Ishikawa (cell line): ENCODE results near the gene GLT6D1.

Experiments used
- CEBPB ChIP-seq: IDR thresholded peaks from 2 replicates; pipeline ENCODE4 v1.6.1; 2012
- CREB1 ChIP-seq: IDR thresholded peaks from 2 replicates; pipeline ENCODE4 v1.6.1; 2012; ENCODE audit warnings: low read depth
- EGR1 ChIP-seq: IDR thresholded peaks from 2 replicates; pipeline ENCODE4 v1.6.1; 2012
- EP300 ChIP-seq: IDR thresholded peaks from 2 replicates; pipeline ENCODE4 v1.6.1; 2012; ENCODE audit warnings: borderline replicate concordance
- FOXM1 ChIP-seq: IDR thresholded peaks from 2 replicates; pipeline ENCODE4 v1.6.1; 2012; ENCODE audit warnings: low read depth, borderline replicate concordance
- NFIC ChIP-seq: IDR thresholded peaks from 2 replicates; pipeline ENCODE4 v1.6.1; 2012
- RAD21 ChIP-seq: IDR thresholded peaks from 2 replicates; pipeline ENCODE4 v1.6.1; 2012; ENCODE audit warnings: low read depth
- TAF1 ChIP-seq: IDR thresholded peaks from 2 replicates; pipeline ENCODE4 v1.6.1; 2012; ENCODE audit warnings: low read depth, mild to moderate bottlenecking
- TCF12 ChIP-seq: IDR thresholded peaks from 2 replicates; pipeline ENCODE4 v1.6.1; 2012; ENCODE audit warnings: low read depth
- TEAD4 ChIP-seq: IDR thresholded peaks from 2 replicates; pipeline ENCODE4 v1.6.1; 2012
- YY1 ChIP-seq: IDR thresholded peaks from 2 replicates; pipeline ENCODE4 v1.6.1; 2012; ENCODE audit warnings: low read depth
- ZBTB7A ChIP-seq: IDR thresholded peaks from 2 replicates; pipeline ENCODE4 v1.6.1; 2012; ENCODE audit warnings: low read depth
- TF ChIP-seq, protein P1 (sequence below): IDR thresholded peaks from 2 replicates; pipeline ENCODE4 v1.6.1; 2012
- TF ChIP-seq, protein P2 (sequence below): IDR thresholded peaks from 2 replicates; pipeline ENCODE4 v1.6.1; 2012; ENCODE audit warnings: low read depth, mild to moderate bottlenecking
- TF ChIP-seq, protein P3 (sequence below): IDR thresholded peaks from 2 replicates; pipeline ENCODE4 v1.6.1; 2012

GLT6D1 gene

DNA sequence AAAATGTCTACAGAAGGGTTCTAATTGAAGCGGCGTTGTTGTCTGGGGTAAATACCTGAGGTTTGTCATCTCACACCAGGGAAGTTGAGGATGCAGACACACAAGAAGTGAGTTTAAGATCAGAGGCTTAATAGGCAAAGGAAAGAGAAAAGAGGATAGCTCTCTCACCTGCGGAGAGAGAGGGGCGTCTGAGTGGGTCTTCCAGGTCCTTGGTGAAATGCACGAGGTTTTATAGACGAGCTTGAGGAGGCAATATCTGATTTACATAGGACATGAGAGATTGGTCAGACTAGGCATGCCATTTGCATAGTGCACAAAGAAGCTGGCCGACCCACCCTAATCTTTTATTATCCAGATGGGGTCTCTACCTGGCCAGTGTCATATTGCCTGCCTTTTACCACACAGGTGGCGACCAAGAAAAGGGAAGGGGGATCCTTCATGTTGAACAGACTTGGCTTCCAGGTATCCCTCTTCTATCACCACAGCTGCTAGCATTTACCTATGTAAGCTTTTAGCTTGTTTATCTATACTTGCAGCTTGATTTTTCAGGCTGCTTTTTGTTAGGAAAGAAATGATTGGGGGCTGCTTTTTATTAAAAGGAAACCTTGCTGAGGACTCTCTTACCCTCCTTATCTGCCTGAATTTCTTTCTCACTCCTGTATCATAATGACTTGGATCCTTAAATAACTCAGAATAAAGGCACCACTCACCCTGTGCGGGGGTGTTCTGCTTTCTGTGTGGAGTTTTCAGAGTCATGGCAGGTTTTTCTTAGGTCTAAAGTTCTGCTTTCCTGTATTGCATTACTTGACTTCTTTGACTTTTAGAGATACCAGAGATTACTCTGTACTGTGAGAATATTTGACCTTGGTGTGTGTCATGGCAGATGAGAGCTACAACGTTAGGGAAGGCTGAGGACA, 9.4 kb upstream of the GLT6D1 start:
- TF ChIP-seq TCF12 (no peak), TAF1 (no peak), RAD21 (no peak), TEAD4 (no peak), FOXM1 (no peak)

DNA sequence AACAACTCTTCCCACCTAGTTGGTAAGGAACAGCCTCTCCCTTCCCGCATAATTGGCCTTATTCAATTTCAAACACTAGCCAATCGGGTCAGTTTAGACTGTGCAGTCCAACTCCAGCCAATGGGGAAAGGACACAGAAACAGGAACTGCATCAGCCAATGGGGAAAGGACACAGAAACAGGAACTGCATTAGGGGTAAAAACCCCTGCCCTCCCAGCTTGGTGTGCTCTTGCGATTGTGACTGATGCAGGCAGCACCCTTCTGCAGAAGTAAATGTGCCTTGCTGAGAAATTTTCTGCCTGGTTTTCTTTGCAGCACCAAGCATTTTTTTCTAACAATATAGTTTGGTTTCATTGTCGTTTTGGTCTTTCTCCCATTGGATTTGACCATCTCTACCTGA, 8.5 kb upstream of the GLT6D1 start:
- no peak for TF ChIP-seq TAF1
- no peak for TF ChIP-seq FOXM1
- 0 out of 2 replicates have a peak, but pooled peaks have one; percentile 18 for TF ChIP-seq TCF12
- TF ChIP-seq, protein P1, sequence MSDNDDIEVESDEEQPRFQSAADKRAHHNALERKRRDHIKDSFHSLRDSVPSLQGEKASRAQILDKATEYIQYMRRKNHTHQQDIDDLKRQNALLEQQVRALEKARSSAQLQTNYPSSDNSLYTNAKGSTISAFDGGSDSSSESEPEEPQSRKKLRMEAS = no peak

DNA sequence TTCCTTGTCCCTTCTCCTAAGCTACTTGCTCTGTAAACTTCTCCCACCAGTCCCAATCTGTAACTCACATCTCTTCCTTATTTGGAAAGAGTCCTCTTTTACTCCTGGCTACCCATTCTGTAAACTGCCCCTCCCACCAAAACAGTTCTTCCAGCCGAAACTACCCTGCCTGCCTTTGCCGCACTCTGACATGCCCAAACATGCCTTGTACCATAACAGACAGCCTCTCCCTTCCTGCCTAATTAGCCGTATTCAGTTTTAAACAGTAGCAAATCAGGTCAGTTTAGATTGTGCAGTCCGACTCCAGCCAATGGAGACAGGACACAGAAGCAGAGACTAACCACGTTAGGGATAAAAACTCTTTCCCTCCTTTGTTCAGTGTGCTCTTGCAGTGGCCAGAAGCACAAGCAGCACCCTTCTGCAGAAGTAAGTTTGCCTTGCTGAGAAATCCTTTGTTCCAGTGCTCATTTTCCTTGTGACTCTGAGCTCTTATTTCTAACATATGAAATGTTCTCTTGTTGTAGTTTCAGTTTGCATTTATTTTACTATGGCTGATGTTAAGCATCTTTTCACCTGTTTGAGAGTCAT, 5.4 kb upstream of the GLT6D1 start:
- no peak for TF ChIP-seq YY1
- TF ChIP-seq FOXM1 = no peak
- no peak for TF ChIP-seq CREB1
- no peak for TF ChIP-seq CEBPB
- no peak for TF ChIP-seq EP300
- TF ChIP-seq TEAD4 = no peak
- no peak for TF ChIP-seq TAF1
- TF ChIP-seq ZBTB7A = no peak
- TF ChIP-seq, protein P2, sequence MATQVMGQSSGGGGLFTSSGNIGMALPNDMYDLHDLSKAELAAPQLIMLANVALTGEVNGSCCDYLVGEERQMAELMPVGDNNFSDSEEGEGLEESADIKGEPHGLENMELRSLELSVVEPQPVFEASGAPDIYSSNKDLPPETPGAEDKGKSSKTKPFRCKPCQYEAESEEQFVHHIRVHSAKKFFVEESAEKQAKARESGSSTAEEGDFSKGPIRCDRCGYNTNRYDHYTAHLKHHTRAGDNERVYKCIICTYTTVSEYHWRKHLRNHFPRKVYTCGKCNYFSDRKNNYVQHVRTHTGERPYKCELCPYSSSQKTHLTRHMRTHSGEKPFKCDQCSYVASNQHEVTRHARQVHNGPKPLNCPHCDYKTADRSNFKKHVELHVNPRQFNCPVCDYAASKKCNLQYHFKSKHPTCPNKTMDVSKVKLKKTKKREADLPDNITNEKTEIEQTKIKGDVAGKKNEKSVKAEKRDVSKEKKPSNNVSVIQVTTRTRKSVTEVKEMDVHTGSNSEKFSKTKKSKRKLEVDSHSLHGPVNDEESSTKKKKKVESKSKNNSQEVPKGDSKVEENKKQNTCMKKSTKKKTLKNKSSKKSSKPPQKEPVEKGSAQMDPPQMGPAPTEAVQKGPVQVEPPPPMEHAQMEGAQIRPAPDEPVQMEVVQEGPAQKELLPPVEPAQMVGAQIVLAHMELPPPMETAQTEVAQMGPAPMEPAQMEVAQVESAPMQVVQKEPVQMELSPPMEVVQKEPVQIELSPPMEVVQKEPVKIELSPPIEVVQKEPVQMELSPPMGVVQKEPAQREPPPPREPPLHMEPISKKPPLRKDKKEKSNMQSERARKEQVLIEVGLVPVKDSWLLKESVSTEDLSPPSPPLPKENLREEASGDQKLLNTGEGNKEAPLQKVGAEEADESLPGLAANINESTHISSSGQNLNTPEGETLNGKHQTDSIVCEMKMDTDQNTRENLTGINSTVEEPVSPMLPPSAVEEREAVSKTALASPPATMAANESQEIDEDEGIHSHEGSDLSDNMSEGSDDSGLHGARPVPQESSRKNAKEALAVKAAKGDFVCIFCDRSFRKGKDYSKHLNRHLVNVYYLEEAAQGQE = no peak
- TF ChIP-seq RAD21 = no peak
- no peak for TF ChIP-seq TCF12
- TF ChIP-seq NFIC = no peak
- no peak for TF ChIP-seq EGR1
- TF ChIP-seq, protein P1 = no peak
- TF ChIP-seq, protein P3, sequence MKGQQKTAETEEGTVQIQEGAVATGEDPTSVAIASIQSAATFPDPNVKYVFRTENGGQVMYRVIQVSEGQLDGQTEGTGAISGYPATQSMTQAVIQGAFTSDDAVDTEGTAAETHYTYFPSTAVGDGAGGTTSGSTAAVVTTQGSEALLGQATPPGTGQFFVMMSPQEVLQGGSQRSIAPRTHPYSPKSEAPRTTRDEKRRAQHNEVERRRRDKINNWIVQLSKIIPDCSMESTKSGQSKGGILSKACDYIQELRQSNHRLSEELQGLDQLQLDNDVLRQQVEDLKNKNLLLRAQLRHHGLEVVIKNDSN = no peak

DNA sequence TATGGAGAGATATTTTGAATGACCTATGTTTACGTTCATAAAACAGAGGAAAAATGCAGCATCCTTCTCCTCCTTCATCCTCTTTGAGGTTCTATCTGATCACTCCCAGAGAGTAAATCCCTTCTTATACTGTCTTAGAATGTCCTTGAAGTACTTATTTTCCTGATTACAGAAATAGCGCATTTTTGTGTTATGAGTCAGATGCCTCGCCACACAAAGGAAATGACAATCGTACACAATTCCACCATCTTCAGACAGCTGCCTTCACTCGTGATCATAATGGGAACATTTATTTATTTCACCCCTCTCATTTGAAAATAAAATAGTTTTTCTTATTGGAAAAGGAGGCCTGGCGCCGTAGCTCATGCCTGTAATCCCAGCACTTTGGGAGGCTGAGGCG, 2.4 kb upstream of the GLT6D1 start:
- TF ChIP-seq ZBTB7A (no peak), EGR1 (no peak), TEAD4 (no peak), CEBPB (no peak), RAD21 (no peak), CREB1 (no peak), TAF1 (no peak), EP300 (no peak), YY1 (no peak), TCF12 (no peak), FOXM1 (no peak), NFIC (no peak)
- TF ChIP-seq, protein P2 = no peak
- TF ChIP-seq, protein P1 = no peak

DNA sequence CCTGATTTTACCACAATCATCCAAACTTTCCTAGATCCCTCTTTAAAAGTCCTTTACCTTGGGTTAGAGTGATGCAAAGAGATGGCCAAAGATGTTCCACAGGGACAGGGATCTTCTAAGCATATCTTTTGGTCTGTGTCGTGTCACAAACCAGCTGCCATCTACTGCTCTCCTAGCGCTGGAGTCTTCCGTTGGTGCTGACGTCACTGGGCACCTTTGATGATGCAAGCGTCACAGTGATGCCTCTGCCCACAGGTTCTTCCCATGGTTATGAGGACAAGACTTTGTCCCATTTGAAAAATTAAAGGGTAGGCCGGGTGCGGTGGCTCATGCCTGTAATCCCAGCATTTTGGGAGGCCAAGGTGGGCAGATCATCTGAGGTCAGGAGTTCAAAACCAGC, 1.7 kb upstream of the GLT6D1 start:
- no peak for TF ChIP-seq EP300
- TF ChIP-seq, protein P2 = no peak
- TF ChIP-seq TAF1 = no peak
- no peak for TF ChIP-seq NFIC
- TF ChIP-seq, protein P1 = no peak
- no peak for TF ChIP-seq FOXM1
- TF ChIP-seq, protein P3 = no peak
- no peak for TF ChIP-seq TCF12
